H7 (cell line): ENCODE data around the gene CELSR3. TPM values are rescaled to one million over a fixed set of nuclear protein-coding genes. Genes with fewer than 3 reads are reported as not detected.
A peak's percentile ranks its signal among the peaks of the same experiment; 100 is the strongest.

Experiments
- DNase-seq: peaks from one replicate; pipeline ENCODE4 v3.0.0; 2012
- H3K27me3 ChIP-seq: 2 replicates; pipeline ENCODE4 v1.6.0; 2011; ENCODE audit warnings: mild to moderate bottlenecking, low read length; ENCODE audit not compliant: control insufficient read depth, insufficient read depth
- H3K36me3 ChIP-seq: replicated peaks from 2 replicates; pipeline ENCODE4 v1.5.1; 2011; ENCODE audit warnings: low read length; ENCODE audit not compliant: control insufficient read depth, insufficient read depth
- H3K4me3 ChIP-seq: 2 replicates; pipeline ENCODE4 v1.5.1; 2011; ENCODE audit warnings: low read depth, mild to moderate bottlenecking, control low read depth, low read length, moderate library complexity; ENCODE audit not compliant: insufficient read depth
- total RNA-seq: library from RNA; depleted of rRNA; stranded (reverse); fragments of >200 nt; shearing (Covaris generic); gene quantifications from 2 replicates; pipeline ENCODE4 v1.2.3, GENCODE V29; 2014

CELSR3 gene
- total RNA-seq, 1 experiment from 2014 or later: 14.3 TPM

- DNase-seq: no peak
- Histone ChIP-seq H3K4me3 (no peak overlapping the region), H3K36me3 (peaks cover 29% of the 10 kb centered on the region), H3K27me3 (no peaks in the 10 kb centered on the region; the same call in 1 of the 2 replicates)
Observed at GRCh38 chr3:48641396-48641795, 21.3 kb downstream of the CELSR3 start.

- peaks cover 20% of the 10 kb centered on the region for H3K36me3 ChIP-seq
Observed at GRCh38 chr3:48639944-48640606, 22.6 kb downstream of the CELSR3 start.

DNA sequence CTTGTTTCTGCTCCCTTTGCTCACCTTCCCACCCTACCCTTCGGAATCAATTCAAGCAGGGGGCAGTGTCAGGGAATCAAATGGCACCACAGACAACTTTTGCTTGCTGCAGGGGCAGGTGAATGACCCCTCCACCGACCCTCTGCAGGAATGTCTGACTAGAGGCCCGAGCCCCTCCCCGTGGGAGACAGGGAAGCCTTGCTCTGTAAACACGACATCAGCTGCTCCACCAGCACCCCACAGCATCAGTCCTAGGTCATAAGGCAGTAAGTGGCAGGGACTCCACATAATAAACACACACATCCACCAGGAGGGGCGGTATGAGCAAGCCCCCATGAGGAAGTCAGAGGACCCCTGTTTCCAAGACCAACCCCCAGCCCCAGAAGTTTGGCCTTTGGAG is 25.4 kb downstream of the CELSR3 start:
- no peaks in the 10 kb centered on the region; the same call in 1 of the 2 replicates for H3K27me3 ChIP-seq
- peaks cover 15% of the 10 kb centered on the region for H3K36me3 ChIP-seq
- H3K4me3 ChIP-seq: no peak overlapping the region
- no peak for DNase-seq

More at GRCh38 chr3:48639944-48640606, 22.6 kb downstream of the CELSR3 start:
- no peak overlapping the region for H3K4me3 ChIP-seq
- DNase-seq: no peak
- H3K27me3 ChIP-seq: no peaks in the 10 kb centered on the region; the same call in 1 of the 2 replicates

DNA sequence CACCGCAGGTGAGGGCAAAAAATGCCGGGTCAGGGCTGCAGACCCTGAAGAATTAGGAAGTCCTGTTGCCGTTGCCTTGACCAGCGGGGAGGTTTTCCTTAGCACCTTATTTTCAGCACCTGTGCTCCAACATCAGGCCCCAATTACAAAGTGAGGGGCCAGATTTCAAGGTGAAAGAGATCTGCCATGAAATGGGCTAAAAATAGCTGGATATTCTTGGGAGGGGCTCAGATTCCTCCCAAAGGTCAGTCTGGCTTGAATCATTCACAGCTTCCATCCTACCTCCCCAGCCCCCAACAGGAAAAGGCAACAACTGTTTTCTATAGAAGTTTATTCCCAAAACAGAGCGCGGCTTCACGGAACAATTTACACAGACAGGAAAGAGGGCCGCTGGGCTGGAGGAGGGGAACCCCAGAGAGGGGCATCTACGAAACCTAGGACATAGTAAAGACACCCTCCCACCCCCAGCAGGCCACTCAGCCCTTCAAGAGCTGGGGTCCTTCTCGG is 26.5 kb downstream of the CELSR3 start:
- Histone ChIP-seq H3K36me3 (peaks cover 18% of the 10 kb centered on the region), H3K4me3 (peak overlapping the region; percentile 96), H3K27me3 (no peaks in the 10 kb centered on the region; the same call in 1 of the 2 replicates)
- no peak for DNase-seq

- H3K27me3 ChIP-seq: no peaks in the 10 kb centered on the region
Observed at GRCh38 chr3:48635222-48636021, 27.3 kb downstream of the CELSR3 start, which contains the start of gene SLC26A6. Gene SLC26A6, minus strand, starts transcription at chr3:48635461. Its CDS starts 68 bp downstream, at chr3:48635393.

DNA sequence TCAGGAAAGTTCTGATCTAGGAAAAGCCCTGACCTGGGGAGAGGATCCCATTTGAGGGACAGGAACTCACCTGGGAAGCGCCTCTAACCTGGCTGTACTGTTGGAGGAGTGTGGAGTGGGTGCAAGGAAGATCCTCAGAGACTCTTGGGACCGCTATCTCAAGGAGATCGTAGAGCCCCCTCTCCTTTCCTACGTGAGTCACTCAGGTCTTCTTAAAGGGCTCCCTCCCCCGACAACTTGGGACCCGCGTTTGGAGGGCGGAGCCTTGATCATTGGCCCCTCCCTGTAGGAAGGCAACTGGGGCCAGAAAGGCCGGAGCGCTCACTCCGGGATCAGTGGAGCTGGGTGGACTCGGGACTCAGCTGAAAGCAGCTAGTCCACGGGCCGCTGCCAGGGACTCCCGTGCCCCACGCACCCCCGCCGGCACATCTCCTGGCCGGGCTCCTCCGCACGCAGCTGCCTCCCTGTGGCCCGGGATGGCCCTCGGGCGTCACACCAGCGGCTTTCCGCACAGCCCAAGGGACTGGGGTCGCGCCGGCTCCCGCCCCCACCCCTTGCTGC is 27.9 kb downstream of the CELSR3 start:
- H3K27me3 ChIP-seq: no peaks in the 10 kb centered on the region
- H3K36me3 ChIP-seq: peaks cover 28% of the 10 kb centered on the region
- H3K4me3 ChIP-seq: peak overlapping the region; percentile 96
- DNase-seq: peak; percentile 95

More at GRCh38 chr3:48635222-48636021, 27.3 kb downstream of the CELSR3 start, which contains the start of gene SLC26A6:
- peak; percentile 100 for DNase-seq
- Histone ChIP-seq H3K36me3 (peaks cover 23% of the 10 kb centered on the region), H3K4me3 (peak within 1 kb of the TSS; percentile 96)

GRCh38 chr3:48633743-48634142 is 28.9 kb downstream of the CELSR3 start:
- Histone ChIP-seq H3K36me3 (peaks cover 27% of the 10 kb centered on the region), H3K4me3 (no peak overlapping the region), H3K27me3 (no peaks in the 10 kb centered on the region)
- no peak for DNase-seq

DNA sequence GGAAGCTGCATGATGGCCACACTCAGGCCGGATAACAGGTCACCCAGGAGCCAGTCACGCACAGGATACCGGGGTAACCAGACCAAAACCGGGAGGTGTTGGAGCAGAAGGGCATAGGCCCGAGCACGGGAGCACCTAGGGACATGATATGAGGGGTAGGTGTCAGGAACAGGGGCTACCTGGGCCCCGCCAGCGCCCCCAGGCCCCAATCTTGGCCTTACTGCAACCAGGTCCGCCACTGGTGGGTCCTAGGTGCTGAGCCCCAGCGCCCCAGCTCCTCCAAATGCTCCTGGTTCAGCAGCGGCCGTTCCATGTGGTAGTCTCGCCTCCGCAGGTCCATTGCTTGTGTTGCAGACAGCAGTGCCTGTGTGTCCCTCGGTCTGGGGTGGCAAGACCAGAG is 29.4 kb downstream of the CELSR3 start:
- Histone ChIP-seq H3K36me3 (peaks cover 32% of the 10 kb centered on the region), H3K4me3 (no peak overlapping the region), H3K27me3 (no peaks in the 10 kb centered on the region)
- DNase-seq: no peak

DNA sequence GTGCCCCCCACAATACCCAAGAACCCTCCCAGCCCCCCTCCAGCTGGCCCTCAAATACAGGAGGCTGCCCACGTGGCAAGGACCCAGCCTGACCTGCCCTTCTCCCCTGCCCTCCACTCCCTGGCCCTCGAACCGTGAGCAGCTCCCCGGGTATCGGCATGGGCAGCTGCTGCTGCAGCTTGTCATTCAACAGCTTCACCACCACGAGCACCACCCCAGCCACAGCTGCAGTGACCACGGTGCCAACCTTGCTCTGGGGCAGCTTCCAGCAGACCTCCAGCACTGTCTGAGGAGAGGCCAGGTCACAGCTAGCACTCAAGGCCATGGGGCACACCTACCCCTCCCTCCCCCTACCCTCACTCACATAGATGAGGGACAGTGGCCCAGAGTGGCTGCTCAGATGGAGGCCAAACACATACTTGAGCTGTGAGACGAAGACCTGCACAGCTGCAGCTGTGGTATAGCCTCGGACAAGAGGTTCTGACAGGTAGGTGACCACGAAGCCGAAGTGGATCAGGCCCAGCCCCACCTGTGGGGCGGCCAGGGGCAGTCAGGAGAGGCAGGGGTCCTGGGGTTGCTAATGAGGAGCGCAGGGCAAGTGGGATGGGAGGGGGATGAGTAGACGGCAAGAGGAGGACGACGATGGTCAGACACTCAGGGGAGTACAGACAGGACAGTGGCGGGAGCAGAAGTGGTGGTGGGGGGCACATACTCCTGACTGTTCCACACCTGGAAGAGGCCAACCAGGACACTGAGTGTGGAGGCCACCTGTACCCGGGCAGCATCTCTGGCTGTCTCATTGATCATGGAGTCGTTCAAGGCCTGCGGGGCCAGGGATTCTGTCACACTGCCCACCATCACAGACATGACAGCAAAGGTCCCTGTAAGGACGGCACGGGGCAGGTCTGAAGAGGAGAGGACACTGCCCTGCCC is 30.9 kb downstream of the CELSR3 start:
- H3K27me3 ChIP-seq: no peaks in the 10 kb centered on the region
- no peak overlapping the region for H3K4me3 ChIP-seq
- peaks cover 45% of the 10 kb centered on the region for H3K36me3 ChIP-seq
- no peak for DNase-seq

DNA sequence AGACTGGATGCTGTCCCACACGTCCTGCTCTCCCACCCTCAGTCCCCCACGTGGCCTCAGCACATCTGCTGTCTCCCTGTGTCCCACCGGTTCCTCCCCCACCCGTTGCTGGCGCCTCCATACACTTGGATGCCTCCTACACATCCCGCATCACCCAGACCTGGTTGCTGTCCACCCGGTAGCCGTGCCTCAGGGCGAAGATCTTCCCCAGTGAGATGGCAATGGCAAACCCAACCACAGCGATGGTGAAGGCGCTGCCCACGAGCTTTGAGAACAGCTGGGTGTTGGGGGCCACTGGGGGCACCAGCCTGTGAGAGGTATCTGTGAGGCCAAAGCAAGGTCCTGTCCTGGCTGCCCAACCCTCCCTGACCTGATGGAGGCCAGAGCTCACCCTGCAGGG is 31.9 kb downstream of the CELSR3 start:
- H3K4me3 ChIP-seq: no peak overlapping the region
- H3K27me3 ChIP-seq: no peaks in the 10 kb centered on the region
- no peak for DNase-seq
- peaks cover 51% of the 10 kb centered on the region for H3K36me3 ChIP-seq

DNA sequence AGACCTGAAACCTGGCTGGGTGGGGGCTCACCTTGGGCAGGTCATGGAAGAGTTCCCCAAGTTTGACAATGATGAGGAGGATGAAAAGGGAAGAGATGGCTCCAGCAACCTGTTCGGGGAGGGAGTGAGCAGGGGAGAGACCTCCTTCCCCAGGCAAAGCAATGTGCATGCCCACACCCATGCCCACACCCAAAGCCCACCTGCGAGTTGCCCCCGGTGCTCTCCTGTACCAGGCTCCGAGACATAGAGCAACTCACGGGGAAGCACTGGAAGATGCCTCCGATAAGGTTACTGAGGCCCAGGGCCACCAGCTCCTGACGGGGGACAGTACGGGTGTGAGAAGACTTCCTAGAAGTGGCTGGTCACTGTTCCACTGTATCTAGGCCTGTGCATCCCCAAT is 32.3 kb downstream of the CELSR3 start:
- no peak overlapping the region for H3K4me3 ChIP-seq
- no peaks in the 10 kb centered on the region for H3K27me3 ChIP-seq
- H3K36me3 ChIP-seq: peaks cover 53% of the 10 kb centered on the region
- no peak for DNase-seq

GRCh38 chr3:48629894-48630293 is 32.8 kb downstream of the CELSR3 start:
- H3K36me3 ChIP-seq: peaks cover 55% of the 10 kb centered on the region
- H3K4me3 ChIP-seq: no peak overlapping the region
- H3K27me3 ChIP-seq: no peaks in the 10 kb centered on the region
- DNase-seq: no peak

GRCh38 chr3:48628277-48629017 is 34.2 kb downstream of the CELSR3 start:
- Histone ChIP-seq H3K36me3 (peaks cover 54% of the 10 kb centered on the region), H3K4me3 (no peak overlapping the region), H3K27me3 (no peaks in the 10 kb centered on the region)
- DNase-seq: no peak
